ENCODE results near the gene NOM1. TPM values are rescaled to one million over a fixed set of nuclear protein-coding genes. Genes with fewer than 3 reads are reported as not detected.

The NOM1 gene
- total and polyA plus RNA-seq, 2 donors (not counting 3 experiments of a cell fraction or from before 2014, with no cell fraction given): 13.7 to 38.6 TPM

DNA sequence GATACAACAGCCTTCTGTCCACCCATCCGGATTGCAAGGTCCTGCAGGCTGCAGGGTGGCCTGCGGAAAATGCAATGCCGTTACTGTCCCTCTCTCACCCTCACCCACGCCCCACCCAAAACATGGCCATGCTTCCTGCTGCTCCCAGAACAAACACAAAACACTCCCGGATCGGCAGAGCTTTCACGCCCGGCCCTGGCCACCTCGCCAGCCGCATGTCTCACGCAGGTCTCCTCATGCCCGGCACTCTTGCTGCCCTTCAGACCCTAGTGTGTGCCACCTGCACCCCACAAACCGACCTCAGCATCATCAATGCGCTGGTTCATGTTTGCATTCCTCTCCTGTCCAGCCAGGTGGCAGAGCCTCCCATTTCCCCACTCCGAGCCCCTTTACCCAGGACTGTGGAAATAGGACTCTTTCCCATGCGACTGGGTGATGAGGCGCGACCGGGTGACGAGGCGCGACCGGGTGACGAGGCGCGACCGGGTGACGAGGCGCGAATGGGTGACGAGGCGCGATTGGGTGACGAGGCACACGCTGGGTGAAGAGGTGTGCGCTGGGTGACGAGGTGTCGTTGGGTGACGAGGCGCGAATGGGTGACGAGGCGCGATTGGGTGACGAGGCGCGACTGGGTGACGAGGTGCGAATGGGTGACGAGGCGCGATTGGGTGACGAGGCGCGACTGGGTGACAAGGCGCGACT is 8.9 kb upstream of the NOM1 start:
- no peak overlapping the region for H3K4me2 ChIP-seq (ENCODE audit: insufficient read depth, low read length)
- peaks cover 21 to 22% of the 10 kb centered on the region in 2 experiments for H3K27me3 ChIP-seq (ENCODE audit: control insufficient read depth in 2 of 2, insufficient read depth in 2 of 2, low read length in 2 of 2)
- H3K4me1 ChIP-seq (ENCODE audit: control insufficient read depth, extremely low read depth, insufficient read depth, low read length): no peaks in the 10 kb centered on the region
- dilution Hi-C loops (cut with MboI; ENCODE audit: extremely low pct_ligation_motif_present, low sequenced_read_pairs): no loop called here
- no peak overlapping the region for H3K27ac ChIP-seq (ENCODE audit: insufficient read depth, low read depth, low read length)
- CTCF ChIA-PET: no interaction called here
- intact Hi-C loops (cut with micrococcal nuclease): no loop called here
- H3K4me3 ChIP-seq (replicated peaks in 1 of 3; ENCODE audit: insufficient read depth in 1 of 3, low read depth in 1 of 3, low read length in 3 of 3): no peak overlapping the region
- POLR2A ChIA-PET: no interaction called here
- H3K9me1 ChIP-seq (replicated peaks; ENCODE audit: control insufficient read depth, extremely low read depth, insufficient read depth, low read length): no peaks in the 10 kb centered on the region
- H3K79me2 ChIP-seq (ENCODE audit: control insufficient read depth, insufficient read depth, low read length): no peaks in the 10 kb centered on the region
- H3K9ac ChIP-seq (replicated peaks; ENCODE audit: extremely low read depth, insufficient read depth, low read length): no peak overlapping the region
- H3K36me3 ChIP-seq (ENCODE audit: control insufficient read depth in 2 of 2, extremely low read depth in 1 of 2, insufficient read depth in 2 of 2, low read length in 2 of 2): no peaks in the 10 kb centered on the region
- BruUV-seq (replicated peaks): no TSS peak
- H2AFZ ChIP-seq (ENCODE audit: low read depth, low read length): no peak overlapping the region
- H4K20me1 ChIP-seq (replicated peaks; ENCODE audit: control insufficient read depth, extremely low read depth, insufficient read depth, low read length): no peaks in the 10 kb centered on the region
- FAIRE-seq: no peak
- TF ChIP-seq POLR2AphosphoS5 (IDR thresholded peaks at IDR 0.05; ENCODE audit: insufficient read depth, low read depth, low read length) (no peak), EZH2 (IDR thresholded peaks at IDR 0.05; ENCODE audit: borderline replicate concordance, low read depth, low read length, severe bottlenecking) (no peak), POLR2A (IDR thresholded peaks at IDR 0.05; ENCODE audit: low read depth, low read length) (no peak), JUN (IDR thresholded peaks at IDR 0.05; ENCODE audit: borderline replicate concordance, insufficient read depth, insufficient read length, low read depth) (no peak), MYC (IDR thresholded peaks at IDR 0.05; ENCODE audit: low read depth, low read length) (no peak), GATA2 (IDR thresholded peaks at IDR 0.05; ENCODE audit: insufficient read depth, insufficient read length, low read depth, low read length) (no peak), FOS (IDR thresholded peaks at IDR 0.05; ENCODE audit: borderline replicate concordance, insufficient read depth, low read length) (no peak)
- TF ChIP-seq, protein P1, sequence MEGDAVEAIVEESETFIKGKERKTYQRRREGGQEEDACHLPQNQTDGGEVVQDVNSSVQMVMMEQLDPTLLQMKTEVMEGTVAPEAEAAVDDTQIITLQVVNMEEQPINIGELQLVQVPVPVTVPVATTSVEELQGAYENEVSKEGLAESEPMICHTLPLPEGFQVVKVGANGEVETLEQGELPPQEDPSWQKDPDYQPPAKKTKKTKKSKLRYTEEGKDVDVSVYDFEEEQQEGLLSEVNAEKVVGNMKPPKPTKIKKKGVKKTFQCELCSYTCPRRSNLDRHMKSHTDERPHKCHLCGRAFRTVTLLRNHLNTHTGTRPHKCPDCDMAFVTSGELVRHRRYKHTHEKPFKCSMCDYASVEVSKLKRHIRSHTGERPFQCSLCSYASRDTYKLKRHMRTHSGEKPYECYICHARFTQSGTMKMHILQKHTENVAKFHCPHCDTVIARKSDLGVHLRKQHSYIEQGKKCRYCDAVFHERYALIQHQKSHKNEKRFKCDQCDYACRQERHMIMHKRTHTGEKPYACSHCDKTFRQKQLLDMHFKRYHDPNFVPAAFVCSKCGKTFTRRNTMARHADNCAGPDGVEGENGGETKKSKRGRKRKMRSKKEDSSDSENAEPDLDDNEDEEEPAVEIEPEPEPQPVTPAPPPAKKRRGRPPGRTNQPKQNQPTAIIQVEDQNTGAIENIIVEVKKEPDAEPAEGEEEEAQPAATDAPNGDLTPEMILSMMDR (IDR thresholded peaks at IDR 0.05; ENCODE audit: extremely low read depth in 1 of 2, insufficient read depth in 1 of 2, low read depth in 1 of 2, low read length in 2 of 2): no peak
- TF ChIP-seq, protein P2, sequence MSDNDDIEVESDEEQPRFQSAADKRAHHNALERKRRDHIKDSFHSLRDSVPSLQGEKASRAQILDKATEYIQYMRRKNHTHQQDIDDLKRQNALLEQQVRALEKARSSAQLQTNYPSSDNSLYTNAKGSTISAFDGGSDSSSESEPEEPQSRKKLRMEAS (IDR thresholded peaks at IDR 0.05; ENCODE audit: insufficient read depth, insufficient read length): no peak
- H3K9me3 ChIP-seq (replicated peaks; ENCODE audit: control insufficient read depth, insufficient read depth, low read length): no peaks in the 10 kb centered on the region
- no peak for DNase-seq (ENCODE audit: low read depth, low spot score)

All from endothelial cell of umbilical vein (primary cell).